Measurements from ENCODE around the gene CNTNAP2.

DNA sequence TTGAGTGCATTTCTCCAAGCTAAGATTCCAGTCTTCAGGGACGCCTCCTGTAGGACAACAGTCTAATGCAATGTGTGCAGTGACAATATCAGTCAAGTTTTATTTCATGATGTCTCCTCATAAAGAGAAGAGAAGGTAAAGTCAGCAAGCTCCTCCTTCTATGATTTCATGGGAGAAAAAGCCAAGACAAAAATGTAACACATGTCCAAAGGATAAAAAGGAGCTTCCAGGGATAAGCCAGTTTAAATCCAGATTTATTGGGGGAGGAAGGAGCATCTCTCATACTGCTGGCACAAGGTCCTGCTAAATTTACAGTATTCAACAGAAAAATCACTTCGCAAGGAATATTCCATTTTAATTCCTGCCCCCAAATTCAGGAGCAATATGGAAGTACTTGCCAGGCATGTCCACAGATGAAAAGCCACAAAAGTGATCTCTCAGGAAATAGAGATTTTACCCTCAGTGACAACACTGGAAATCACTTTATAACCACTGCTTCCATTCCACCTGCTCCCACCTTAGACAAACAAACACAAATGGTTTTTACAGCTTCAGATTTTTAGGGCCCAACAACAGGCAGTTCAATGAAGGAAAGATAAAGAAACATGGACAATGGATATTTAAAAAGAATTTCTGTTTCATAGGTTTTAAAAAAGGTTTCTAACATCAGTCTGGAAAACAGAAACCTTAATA lies 1796.5 kb downstream of the CNTNAP2 start:
- TF ChIP-seq CTCF (conservative IDR thresholded peaks at IDR 0.05): no peak
- TF ChIP-seq ZFX (IDR thresholded peaks at IDR 0.05): no peak

Measured in C4-2B (cell line).